IMR-90 (cell line): ENCODE data around the gene CHST6.

Source experiments
- SMC3 ChIP-seq: fragments of 150-350 bp; IDR thresholded peaks from 2 replicates; pipeline ENCODE4 v1.6.1; 2016; ENCODE audit warnings: low read depth, mild to moderate bottlenecking, antibody characterized with exemption, low read length, moderate library complexity
- TF ChIP-seq, protein P1 (sequence below): conservative IDR thresholded peaks from 2 replicates; pipeline ENCODE4 v1.5.1; 2012; ENCODE audit warnings: mild to moderate bottlenecking, low read depth, low read length, improper control_type of control experiment

DNA sequence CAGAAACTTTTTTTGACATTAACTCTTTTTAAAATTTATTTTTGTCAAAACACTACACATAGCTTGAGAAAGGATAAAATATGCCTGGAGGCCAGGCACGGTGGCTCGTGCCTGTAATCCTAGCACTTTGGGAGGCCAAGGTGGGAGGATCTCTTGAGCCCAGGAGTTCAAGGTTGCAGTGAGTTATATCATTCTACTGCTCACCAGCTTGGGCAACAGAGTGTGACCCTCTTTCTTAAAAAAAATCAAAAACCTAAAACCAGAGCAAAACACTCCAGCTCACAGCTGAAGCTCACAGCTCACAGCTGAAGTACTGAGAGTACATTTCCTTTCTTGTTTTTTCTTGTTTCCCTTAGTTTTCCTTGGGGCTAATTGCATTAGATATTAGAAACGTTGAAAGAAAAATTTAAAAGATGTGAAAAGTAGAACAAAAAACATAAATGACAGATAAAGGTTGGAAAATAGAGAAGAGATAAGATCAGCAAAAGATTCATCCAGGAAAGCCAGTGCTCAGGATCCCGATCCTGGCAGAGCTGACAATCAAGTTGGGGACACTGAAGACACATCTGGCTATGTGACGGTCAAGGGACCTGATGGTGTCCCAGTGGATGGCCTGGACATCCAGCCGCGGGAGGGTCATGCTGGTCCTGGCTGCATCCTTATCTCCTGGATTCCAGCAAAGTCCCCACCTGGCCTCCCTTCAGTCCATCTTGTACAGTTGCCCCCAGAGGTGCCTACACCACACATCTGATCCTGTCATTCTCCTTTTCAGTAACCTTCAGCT lies 9.8 kb downstream of the CHST6 start:
- no peak for TF ChIP-seq SMC3
- TF ChIP-seq, protein P1, sequence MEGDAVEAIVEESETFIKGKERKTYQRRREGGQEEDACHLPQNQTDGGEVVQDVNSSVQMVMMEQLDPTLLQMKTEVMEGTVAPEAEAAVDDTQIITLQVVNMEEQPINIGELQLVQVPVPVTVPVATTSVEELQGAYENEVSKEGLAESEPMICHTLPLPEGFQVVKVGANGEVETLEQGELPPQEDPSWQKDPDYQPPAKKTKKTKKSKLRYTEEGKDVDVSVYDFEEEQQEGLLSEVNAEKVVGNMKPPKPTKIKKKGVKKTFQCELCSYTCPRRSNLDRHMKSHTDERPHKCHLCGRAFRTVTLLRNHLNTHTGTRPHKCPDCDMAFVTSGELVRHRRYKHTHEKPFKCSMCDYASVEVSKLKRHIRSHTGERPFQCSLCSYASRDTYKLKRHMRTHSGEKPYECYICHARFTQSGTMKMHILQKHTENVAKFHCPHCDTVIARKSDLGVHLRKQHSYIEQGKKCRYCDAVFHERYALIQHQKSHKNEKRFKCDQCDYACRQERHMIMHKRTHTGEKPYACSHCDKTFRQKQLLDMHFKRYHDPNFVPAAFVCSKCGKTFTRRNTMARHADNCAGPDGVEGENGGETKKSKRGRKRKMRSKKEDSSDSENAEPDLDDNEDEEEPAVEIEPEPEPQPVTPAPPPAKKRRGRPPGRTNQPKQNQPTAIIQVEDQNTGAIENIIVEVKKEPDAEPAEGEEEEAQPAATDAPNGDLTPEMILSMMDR = no peak
